Lower leg skin (tissue), 4 donors: Measurements from ENCODE around the gene PHPT1. TPM values are rescaled to one million over a fixed set of nuclear protein-coding genes. Genes with fewer than 3 reads are reported as not detected.
"Not testable (repeated sequence)": the region's sequence is repeated elsewhere in the genome, so short reads cannot be mapped to it uniquely, and the experiment has no call there.

ENCODE experiments used
- DNase-seq, 2 donors: peaks; one replicate each; pipeline ENCODE4 v3.0.0-alpha.2; 2019; ENCODE audit warnings: low spot score in 2 of 2
- H3K4me3 ChIP-seq: fragments of 200-600 bp; sonication (generic); 2 replicates; pipeline ENCODE4 v1.5.1; 2017; ENCODE audit warnings: mild to moderate bottlenecking, low read depth; ENCODE audit not compliant: poor library complexity, severe bottlenecking
- CTCF ChIP-seq, 3 donors: fragments of 450-650 bp; IDR thresholded peaks; one replicate each; pipeline ENCODE4 v1.5.1; 2016; ENCODE audit warnings: antibody characterized with exemption in 3 of 3, mild to moderate bottlenecking in 3 of 3, moderate library complexity in 2 of 3
- POLR2A ChIP-seq, 2 donors: fragments of 450-650 bp; IDR thresholded peaks; one replicate each; pipeline ENCODE4 v1.6.1; 2016 to 2017; ENCODE audit warnings: antibody characterized with exemption in 2 of 2, mild to moderate bottlenecking in 1 of 2, moderate library complexity in 1 of 2
- WGBS, 2 donors: methylation state at CpG; one replicate each; pipeline ENCODE4 v1.1.5; 2018; 5-methylcytosine and 5-hydroxymethylcytosine counted together
- intact Hi-C: fragments of 100-400 bp; cut with DNase I; formaldehyde crosslinking; loops from one replicate; pipeline ENCODE4 v1.15.0; 2023; ENCODE audit warnings: low total_unique reads
- total RNA-seq, 4 donors: library from RNA; depleted of rRNA; stranded (reverse); fragments of >200 nt; gene quantifications; one replicate each; pipeline ENCODE4 v1.1.0, GENCODE V29; 2016

Gene PHPT1
- total RNA-seq, 4 donors from 2014 or later: 22.0 to 60.4 (median 48.7) TPM

- 93 to 96% methylated on average over 6 of the region's 6 CpGs for WGBS, 2 donors
- intact Hi-C loops: no loop called here
- no peak for TF ChIP-seq CTCF (IDR thresholded peaks at IDR 0.05)
- no peak for TF ChIP-seq POLR2A (IDR thresholded peaks at IDR 0.05)
- H3K4me3 ChIP-seq: no peak overlapping the region
- DNase-seq: no peak
Measured at GRCh38 chr9:136875155-136875554, 25.9 kb downstream of the PHPT1 start.

GRCh38 chr9:136876476-136876875 lies 27.3 kb downstream of the PHPT1 start:
- no peak overlapping the region for H3K4me3 ChIP-seq
- DNase-seq: no peak
- WGBS, 2 donors: 87% methylated on average over 5 of the region's 5 CpGs
- TF ChIP-seq POLR2A (IDR thresholded peaks at IDR 0.05): no peak
- TF ChIP-seq CTCF (IDR thresholded peaks at IDR 0.05): no peak
- intact Hi-C loops: no loop called here

GRCh38 chr9:136880651-136881050 lies 31.4 kb downstream of the PHPT1 start:
- H3K4me3 ChIP-seq: no peak overlapping the region
- TF ChIP-seq CTCF (IDR thresholded peaks at IDR 0.05) (no peak), POLR2A (IDR thresholded peaks at IDR 0.05) (no peak)
- intact Hi-C loops: no loop called here
- DNase-seq: no peak
- 80 to 85% methylated on average over 10 to 11 of the region's 11 CpGs for WGBS, 2 donors

- no peak for DNase-seq
- TF ChIP-seq CTCF (IDR thresholded peaks at IDR 0.05) (no peak), POLR2A (IDR thresholded peaks at IDR 0.05) (no peak)
- H3K4me3 ChIP-seq: no peak overlapping the region
- intact Hi-C loops: no loop called here
- 26 to 29% methylated on average over 5 to 7 of the region's 9 CpGs for WGBS, 2 donors
Measured at GRCh38 chr9:136881691-136882108, 32.5 kb downstream of the PHPT1 start.

GRCh38 chr9:136882109-136882946 lies 33.1 kb downstream of the PHPT1 start:
- peak in 1 of 2 donors; percentile 70 for DNase-seq
- TF ChIP-seq POLR2A (IDR thresholded peaks at IDR 0.05): no peak
- peak in 1 of 3 donors; percentile 25 for TF ChIP-seq CTCF (IDR thresholded peaks at IDR 0.05)
- 18 to 34% methylated on average over 17 to 18 of the region's 19 CpGs for WGBS, 2 donors
- intact Hi-C loops: no loop called here
- no peak overlapping the region for H3K4me3 ChIP-seq

GRCh38 chr9:136882947-136883283 lies 33.7 kb downstream of the PHPT1 start:
- DNase-seq, H3K4me3 ChIP-seq, intact Hi-C loops: not testable (repeated sequence)
- 51 to 58% methylated on average over 9 of the region's 9 CpGs for WGBS, 2 donors

- H3K4me3 ChIP-seq, intact Hi-C loops, DNase-seq: not testable (repeated sequence)
- 79 to 80% methylated on average over 10 of the region's 10 CpGs for WGBS, 2 donors
Measured at GRCh38 chr9:136883670-136884069, 34.5 kb downstream of the PHPT1 start.
